Stimulated activated memory B cell treated with anti-CD40 and anti-IgM and Interleukin-4, amounts not matched to agents 10 μg/mL and 1 μg/mL and 100 μg/mL, for 72 hours (primary cell): ENCODE measurements around the gene HSBP1.

Experiments used
- ATAC-seq: fragments of 150-1000 bp; cut with Tn5 transposase; 2 replicates; pipeline ENCODE4 v1.10.0; 2021
- H3K27ac Mint-ChIP-seq: one replicate; pipeline ENCODE4 v1.8.0; 2022; ENCODE audit warnings: mild to moderate bottlenecking, mixed read lengths
- H3K27me3 Mint-ChIP-seq: one replicate; pipeline ENCODE4 v1.8.0; 2022; ENCODE audit warnings: mixed read lengths
- H3K36me3 Mint-ChIP-seq: one replicate; pipeline ENCODE4 v1.8.0; 2022; ENCODE audit warnings: mixed read lengths
- H3K4me1 Mint-ChIP-seq: one replicate; pipeline ENCODE4 v1.8.0; 2022; ENCODE audit warnings: mixed read lengths
- H3K4me3 Mint-ChIP-seq: one replicate; pipeline ENCODE4 v1.8.0; 2022; ENCODE audit warnings: mild to moderate bottlenecking, moderate library complexity, mixed read lengths
- H3K9me3 Mint-ChIP-seq: one replicate; pipeline ENCODE4 v1.8.0; 2022; ENCODE audit warnings: mixed read lengths

The HSBP1 gene

GRCh38 chr16:83814659-83814985 is 6.8 kb downstream of the HSBP1 start:
- H3K4me3 Mint-ChIP-seq: no peak overlapping the region
- ATAC-seq: no peak
- H3K36me3 Mint-ChIP-seq: peaks cover 13% of the 10 kb centered on the region
- H3K4me1 Mint-ChIP-seq: peaks cover 22% of the 10 kb centered on the region
- H3K27me3 Mint-ChIP-seq: no peaks in the 10 kb centered on the region
- no peaks in the 10 kb centered on the region for H3K9me3 Mint-ChIP-seq
- no peak overlapping the region for H3K27ac Mint-ChIP-seq

GRCh38 chr16:83817022-83817421 is 9.2 kb downstream of the HSBP1 start:
- Mint-ChIP-seq H3K36me3 (peaks cover 7% of the 10 kb centered on the region), H3K27ac (no peak overlapping the region), H3K4me3 (no peak overlapping the region), H3K27me3 (peaks cover 21% of the 10 kb centered on the region), H3K4me1 (peaks cover 15% of the 10 kb centered on the region), H3K9me3 (no peaks in the 10 kb centered on the region)
- ATAC-seq: no peak

- no peak for ATAC-seq
Measured at GRCh38 chr16:83818276-83818675, 10.5 kb downstream of the HSBP1 start.

GRCh38 chr16:83819361-83819760 is 11.6 kb downstream of the HSBP1 start:
- H3K36me3 Mint-ChIP-seq: no peaks in the 10 kb centered on the region
- no peak for ATAC-seq
- peaks cover 2% of the 10 kb centered on the region for H3K4me1 Mint-ChIP-seq
- H3K4me3 Mint-ChIP-seq: no peak overlapping the region
- H3K27me3 Mint-ChIP-seq: peaks cover 30% of the 10 kb centered on the region
- no peak overlapping the region for H3K27ac Mint-ChIP-seq
- H3K9me3 Mint-ChIP-seq: no peaks in the 10 kb centered on the region

More at GRCh38 chr16:83818276-83818675, 10.5 kb downstream of the HSBP1 start:
- Mint-ChIP-seq H3K4me1 (peaks cover 8% of the 10 kb centered on the region), H3K9me3 (no peaks in the 10 kb centered on the region), H3K4me3 (no peak overlapping the region), H3K36me3 (peaks cover under 1% of the 10 kb centered on the region), H3K27ac (no peak overlapping the region), H3K27me3 (peaks cover 30% of the 10 kb centered on the region)

GRCh38 chr16:83826146-83826913 is 18.6 kb downstream of the HSBP1 start:
- Mint-ChIP-seq H3K27ac (peak overlapping the region; percentile 28), H3K27me3 (peaks cover 16% of the 10 kb centered on the region), H3K36me3 (no peaks in the 10 kb centered on the region), H3K4me3 (no peak overlapping the region), H3K4me1 (peaks cover 14% of the 10 kb centered on the region), H3K9me3 (no peaks in the 10 kb centered on the region)
- peak; percentile 91 for ATAC-seq

GRCh38 chr16:83830091-83830768 is 22.5 kb downstream of the HSBP1 start:
- Mint-ChIP-seq H3K27ac (no peak overlapping the region), H3K36me3 (no peaks in the 10 kb centered on the region), H3K9me3 (no peaks in the 10 kb centered on the region), H3K4me1 (peaks cover 14% of the 10 kb centered on the region), H3K4me3 (no peak overlapping the region), H3K27me3 (no peaks in the 10 kb centered on the region)
- ATAC-seq: no peak

GRCh38 chr16:83830769-83831455 is 23.1 kb downstream of the HSBP1 start:
- no peak overlapping the region for H3K27ac Mint-ChIP-seq
- H3K36me3 Mint-ChIP-seq: no peaks in the 10 kb centered on the region

GRCh38 chr16:83831456-83831987 is 23.7 kb downstream of the HSBP1 start:
- no peaks in the 10 kb centered on the region for H3K27me3 Mint-ChIP-seq
- H3K4me3 Mint-ChIP-seq: no peak overlapping the region
- H3K27ac Mint-ChIP-seq: no peak overlapping the region
- no peaks in the 10 kb centered on the region for H3K9me3 Mint-ChIP-seq
- H3K36me3 Mint-ChIP-seq: no peaks in the 10 kb centered on the region
- ATAC-seq: no peak
- H3K4me1 Mint-ChIP-seq: peaks cover 9% of the 10 kb centered on the region

More at GRCh38 chr16:83830769-83831455, 23.1 kb downstream of the HSBP1 start:
- no peak for ATAC-seq
- Mint-ChIP-seq H3K4me1 (peaks cover 10% of the 10 kb centered on the region), H3K9me3 (no peaks in the 10 kb centered on the region), H3K4me3 (no peak overlapping the region), H3K27me3 (no peaks in the 10 kb centered on the region)

- no peak for ATAC-seq
- H3K27ac Mint-ChIP-seq: no peak overlapping the region
- H3K36me3 Mint-ChIP-seq: no peaks in the 10 kb centered on the region
- no peak overlapping the region for H3K4me3 Mint-ChIP-seq
- H3K4me1 Mint-ChIP-seq: peaks cover 5% of the 10 kb centered on the region
- H3K9me3 Mint-ChIP-seq: no peaks in the 10 kb centered on the region
- H3K27me3 Mint-ChIP-seq: no peaks in the 10 kb centered on the region
Measured at GRCh38 chr16:83833921-83834320, 26.1 kb downstream of the HSBP1 start.

GRCh38 chr16:83835586-83836566 is 28.1 kb downstream of the HSBP1 start:
- ATAC-seq: no peak
- H3K27me3 Mint-ChIP-seq: no peaks in the 10 kb centered on the region
- no peaks in the 10 kb centered on the region for H3K9me3 Mint-ChIP-seq
- no peak overlapping the region for H3K4me3 Mint-ChIP-seq
- peaks cover 5% of the 10 kb centered on the region for H3K4me1 Mint-ChIP-seq
- no peak overlapping the region for H3K27ac Mint-ChIP-seq
- H3K36me3 Mint-ChIP-seq: no peaks in the 10 kb centered on the region

GRCh38 chr16:83837566-83837965 is 29.8 kb downstream of the HSBP1 start:
- Mint-ChIP-seq H3K27me3 (no peaks in the 10 kb centered on the region), H3K4me1 (peaks cover 11% of the 10 kb centered on the region), H3K36me3 (no peaks in the 10 kb centered on the region)

GRCh38 chr16:83838151-83838550 is 30.4 kb downstream of the HSBP1 start:
- Mint-ChIP-seq H3K27ac (no peak overlapping the region), H3K4me3 (no peak overlapping the region), H3K4me1 (peaks cover 16% of the 10 kb centered on the region), H3K27me3 (no peaks in the 10 kb centered on the region), H3K36me3 (no peaks in the 10 kb centered on the region), H3K9me3 (no peaks in the 10 kb centered on the region)
- no peak for ATAC-seq

More at GRCh38 chr16:83837566-83837965, 29.8 kb downstream of the HSBP1 start:
- no peaks in the 10 kb centered on the region for H3K9me3 Mint-ChIP-seq
- ATAC-seq: no peak
- no peak overlapping the region for H3K4me3 Mint-ChIP-seq
- no peak overlapping the region for H3K27ac Mint-ChIP-seq

GRCh38 chr16:83839561-83839960 is 31.8 kb downstream of the HSBP1 start:
- H3K36me3 Mint-ChIP-seq: no peaks in the 10 kb centered on the region
- H3K27me3 Mint-ChIP-seq: no peaks in the 10 kb centered on the region
- ATAC-seq: no peak
- no peaks in the 10 kb centered on the region for H3K9me3 Mint-ChIP-seq
- H3K4me1 Mint-ChIP-seq: peaks cover 31% of the 10 kb centered on the region
- no peak overlapping the region for H3K27ac Mint-ChIP-seq
- H3K4me3 Mint-ChIP-seq: no peak overlapping the region

- H3K36me3 Mint-ChIP-seq: no peaks in the 10 kb centered on the region
- H3K4me3 Mint-ChIP-seq: no peak overlapping the region
- no peak overlapping the region for H3K27ac Mint-ChIP-seq
- no peaks in the 10 kb centered on the region for H3K27me3 Mint-ChIP-seq
- peaks cover 34% of the 10 kb centered on the region for H3K4me1 Mint-ChIP-seq
- no peak for ATAC-seq
- H3K9me3 Mint-ChIP-seq: no peaks in the 10 kb centered on the region
Measured at GRCh38 chr16:83840060-83840617, 32.4 kb downstream of the HSBP1 start.
